H1 (cell line): ENCODE results near the gene GABRG3. TPM values are rescaled to one million over a fixed set of nuclear protein-coding genes. Genes with fewer than 3 reads are reported as not detected.

ENCODE experiments used
- CTCF ChIA-PET: fragments of 300-600 bp; sonication (Branson Sonifier 250); formaldehyde crosslinking; loops from one replicate; lab custom pipeline; 2021; ENCODE audit not compliant: partially characterized antibody; lab: Charles Lee
- POLR2A ChIA-PET: fragments of 300-600 bp; sonication (Branson Sonifier 250); formaldehyde crosslinking; loops from one replicate; lab custom pipeline; 2021; ENCODE audit warnings: inconsistent platforms; ENCODE audit not compliant: partially characterized antibody; lab: Charles Lee
- DNase-seq, 2 experiments: peaks; one replicate each; pipeline versions ENCODE4 v3.0.0 to v3.0.0-alpha.2; 2010 to 2022; ENCODE audit warnings: low spot score in 2 of 2, low read depth in 1 of 2, mixed read lengths in 1 of 2
- FAIRE-seq: peaks from 2 replicates; lab custom pipeline; 2011; peaks lifted over from hg19 to GRCh38; lab: Jason Lieb, UNC
- H2AFZ ChIP-seq: 2 replicates; pipeline ENCODE4 v1.8.1; 2012; ENCODE audit warnings: low read length, inconsistent platforms
- H2AK5ac ChIP-seq: 2 replicates; pipeline ENCODE4 v1.6.1; 2013; ENCODE audit warnings: low read depth, low read length
- H2BK120ac ChIP-seq: replicated peaks from 2 replicates; pipeline ENCODE3; 2013; ENCODE audit warnings: low read depth, low read length, inconsistent platforms
- H2BK12ac ChIP-seq: 2 replicates; pipeline ENCODE4 v1.6.1; 2013; ENCODE audit warnings: low read depth, low read length
- H2BK15ac ChIP-seq: 2 replicates; pipeline ENCODE4 v1.6.1; 2013; ENCODE audit warnings: low read length
- H2BK20ac ChIP-seq: 2 replicates; pipeline ENCODE4 v1.6.1; 2013; ENCODE audit warnings: low read length
- H2BK5ac ChIP-seq: 2 replicates; pipeline ENCODE4 v1.6.1; 2013; ENCODE audit warnings: low read depth, low read length
- H3K14ac ChIP-seq: 2 replicates; pipeline ENCODE4 v1.6.1; 2013; ENCODE audit warnings: inconsistent platforms; ENCODE audit not compliant: insufficient read length
- H3K18ac ChIP-seq: 2 replicates; pipeline ENCODE4 v1.6.1; 2013; ENCODE audit warnings: low read length; ENCODE audit errors: extremely low read depth
- H3K23ac ChIP-seq: 2 replicates; pipeline ENCODE4 v1.6.1; 2013; ENCODE audit warnings: inconsistent platforms; ENCODE audit not compliant: insufficient read length
- H3K23me2 ChIP-seq: 2 replicates; pipeline ENCODE4 v1.6.1; 2013; ENCODE audit warnings: low read depth, low read length
- H3K27ac ChIP-seq: 2 replicates; pipeline ENCODE4 v1.6.1; 2011; ENCODE audit warnings: low read depth, low read length, inconsistent platforms
- H3K27me3 ChIP-seq, 4 experiments: replicated peaks in 1 of 4; 1 replicate in 1 of 4; 2 replicates in 3 of 4; pipeline versions ENCODE4 v1.6.1 to v1.8.1; 2011 to 2013; ENCODE audit warnings: low read length in 3 of 4, mild to moderate bottlenecking in 3 of 4, inconsistent platforms in 2 of 4, mixed read lengths in 2 of 4, moderate library complexity in 1 of 4; ENCODE audit not compliant: control insufficient read depth in 3 of 4, insufficient read depth in 3 of 4; ENCODE audit errors: extremely low read depth in 1 of 4
- H3K36me3 ChIP-seq, 4 experiments: 2 replicates each; pipeline versions ENCODE4 v1.6.1 to v1.8.1; 2011 to 2013; ENCODE audit warnings: mild to moderate bottlenecking in 4 of 4, low read length in 3 of 4, moderate library complexity in 2 of 4, control low read depth in 1 of 4, inconsistent platforms in 1 of 4; ENCODE audit not compliant: insufficient read depth in 4 of 4, control insufficient read depth in 2 of 4
- H3K4ac ChIP-seq: replicated peaks from 2 replicates; pipeline ENCODE3; 2013; ENCODE audit warnings: low read length, low read depth, mixed read lengths, inconsistent platforms; ENCODE audit not compliant: insufficient read length
- H3K4me1 ChIP-seq, 4 experiments: replicated peaks in 1 of 4; 1 replicate in 1 of 4; 2 replicates in 3 of 4; pipeline versions ENCODE4 v1.6.1 to v1.8.1; 2011 to 2013; ENCODE audit warnings: low read length in 3 of 4, inconsistent platforms in 2 of 4, mixed read lengths in 1 of 4; ENCODE audit not compliant: insufficient read depth in 4 of 4, control insufficient read depth in 3 of 4
- H3K4me2 ChIP-seq, 2 experiments: 2 replicates each; pipeline versions ENCODE4 v1.6.1 to v1.8.1; 2011 to 2013; ENCODE audit warnings: low read depth in 2 of 2, low read length in 2 of 2, control low read depth in 1 of 2, inconsistent platforms in 1 of 2, mild to moderate bottlenecking in 1 of 2; ENCODE audit not compliant: insufficient read depth in 1 of 2
- H3K4me3 ChIP-seq, 4 experiments: fragments of 200-600, 300-600 bp in 1 of 4; sonication (generic), shearing (Covaris generic), sonication (Bioruptor Twin) in 1 of 4; 2 replicates each; pipeline versions ENCODE4 v1.5.1 to v1.8.1; 2011 to 2016; ENCODE audit warnings: low read length in 4 of 4, low read depth in 3 of 4, control low read depth in 2 of 4, inconsistent platforms in 2 of 4, mild to moderate bottlenecking in 2 of 4, mixed read lengths in 1 of 4, moderate library complexity in 1 of 4; ENCODE audit not compliant: insufficient read depth in 2 of 4; ENCODE audit errors: extremely low read depth in 1 of 4
- H3K56ac ChIP-seq: replicated peaks from 2 replicates; pipeline ENCODE3; 2013; ENCODE audit warnings: low read depth, mild to moderate bottlenecking, mixed read lengths, low read length, inconsistent platforms; ENCODE audit not compliant: insufficient read length
- H3K79me1 ChIP-seq: 2 replicates; pipeline ENCODE4 v1.6.1; 2013; ENCODE audit warnings: low read depth, low read length, control low read depth
- H3K79me2 ChIP-seq, 2 experiments: 2 replicates each; pipeline versions ENCODE4 v1.6.1 to v1.8.1; 2012 to 2013; ENCODE audit warnings: low read length in 2 of 2, mild to moderate bottlenecking in 2 of 2, inconsistent platforms in 1 of 2; ENCODE audit not compliant: insufficient read depth in 2 of 2, control insufficient read depth in 1 of 2
- H3K9ac ChIP-seq, 4 experiments: replicated peaks in 1 of 4; 1 replicate in 1 of 4; 2 replicates in 3 of 4; pipeline versions ENCODE4 v1.6.1 to v1.8.1; 2011 to 2013; ENCODE audit warnings: low read depth in 3 of 4, low read length in 3 of 4, control low read depth in 2 of 4, mild to moderate bottlenecking in 2 of 4, moderate library complexity in 2 of 4, inconsistent platforms in 1 of 4; ENCODE audit errors: extremely low read depth in 1 of 4
- H3K9me3 ChIP-seq, 2 experiments: 2 replicates each; pipeline versions ENCODE4 v1.6.1 to v1.8.1; 2012 to 2013; ENCODE audit warnings: mild to moderate bottlenecking in 2 of 2, moderate library complexity in 2 of 2, control low read depth in 1 of 2, inconsistent platforms in 1 of 2, low read depth in 1 of 2, low read length in 1 of 2, mixed read lengths in 1 of 2; ENCODE audit not compliant: insufficient read depth in 2 of 2
- H4K20me1 ChIP-seq, 2 experiments: replicated peaks in 1 of 2; 2 replicates each; pipeline versions ENCODE3 to v1.8.1; 2011 to 2013; ENCODE audit warnings: inconsistent platforms in 2 of 2, low read length in 2 of 2, mild to moderate bottlenecking in 1 of 2; ENCODE audit not compliant: insufficient read depth in 2 of 2, control insufficient read depth in 1 of 2
- H4K5ac ChIP-seq: 2 replicates; pipeline ENCODE4 v1.6.1; 2013; ENCODE audit warnings: low read length, low read depth, mixed read lengths, inconsistent platforms; ENCODE audit not compliant: insufficient read length
- H4K8ac ChIP-seq: 2 replicates; pipeline ENCODE4 v1.8.0; 2013; ENCODE audit warnings: mild to moderate bottlenecking, moderate library complexity, low read length, inconsistent platforms; ENCODE audit not compliant: insufficient read depth; ENCODE audit errors: extremely low read depth
- H4K91ac ChIP-seq: replicated peaks from 2 replicates; pipeline ENCODE3; 2013; ENCODE audit warnings: low read length, mixed read lengths, inconsistent platforms; ENCODE audit not compliant: insufficient read length
- FOSL1 ChIP-seq: IDR thresholded peaks from 2 replicates; pipeline ENCODE4 v1.6.1; 2011; ENCODE audit warnings: mild to moderate bottlenecking, low read depth, low read length, moderate library complexity; ENCODE audit not compliant: insufficient read depth
- WGBS, 2 experiments: shearing (Covaris generic) in 1 of 2; methylation state at CpG; one replicate each; pipeline versions ENCODE4 v1.1.6 to v1.1.7; 2013 to 2015; ENCODE audit warnings: low lambda C conversion rate in 2 of 2, mixed read lengths in 2 of 2, inconsistent platforms in 1 of 2, low coverage in 1 of 2, missing lambda C conversion rate in 1 of 2; ENCODE audit not compliant: insufficient replicate concordance in 2 of 2, insufficient coverage in 1 of 2, insufficient read length in 1 of 2; ENCODE audit errors: extremely low coverage in 1 of 2, missing lambda C conversion rate in 1 of 2; 5-methylcytosine and 5-hydroxymethylcytosine counted together
- polyA plus RNA-seq, 7 experiments: library from polyadenylated mRNA; depleted of rRNA in 3 of 7; stranded (reverse) in 5 of 7; unstranded in 2 of 7; fragments of >200 nt in 5 of 7; fragments of 200-250 nt in 2 of 7; gene quantifications; 1 replicate in 5 of 7; 2 replicates in 1 of 7; 4 replicates in 1 of 7; pipeline versions ENCODE4 v1.2.1 to v1.2.3, GENCODE V29; 2011 to 2013; ENCODE audit warnings: missing spikeins in 2 of 7, mixed read lengths in 2 of 7
- total RNA-seq: library from RNA; stranded (reverse); fragmentation: NEBNext Ultra II Directional; extraction: Animal tissue kit (Norgen Biotek cat#: 25700); gene quantifications from 2 replicates; pipeline ENCODE4 v1.2.1, GENCODE V29; 2021

GABRG3 gene
- total and polyA plus RNA-seq, 2 of the 8 experiments (the other 6 are each of a cell fraction or from before 2014, with no cell fraction given): 0.17 to 0.80 TPM

DNA sequence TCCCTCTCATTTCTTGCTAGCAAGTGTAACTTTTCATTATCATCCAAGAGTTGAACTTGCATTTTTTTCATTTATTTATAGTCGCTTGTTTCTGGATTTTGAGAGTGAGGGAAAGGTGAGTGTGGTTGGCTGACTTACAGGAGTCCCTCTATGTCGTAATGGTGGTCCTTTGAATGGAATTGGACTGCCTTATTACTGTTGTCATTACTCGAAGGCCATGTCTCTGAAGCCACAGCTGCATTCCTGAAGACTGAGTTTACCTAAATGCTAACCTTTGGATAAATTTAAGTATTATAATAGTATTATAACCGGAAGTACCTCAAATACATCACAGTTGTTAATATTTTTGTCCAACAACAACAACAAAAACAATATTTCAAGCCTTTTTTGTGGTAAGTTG lies 488.9 kb downstream of the GABRG3 start:
- Histone ChIP-seq H4K8ac (no peak overlapping the region), H2BK12ac (no peak overlapping the region), H3K4me1 (0 out of 7 replicates have a peak, but pooled peaks cover 0 to 2% (median 0%) of the 10 kb centered on the region in 4 experiments), H4K20me1 (peaks cover 0 to 2% of the 10 kb centered on the region in 2 experiments), H3K79me1 (no peaks in the 10 kb centered on the region), H3K14ac (no peak overlapping the region), H3K23me2 (peaks cover 5% of the 10 kb centered on the region; the same call in 1 of the 2 replicates), H3K27ac (no peak overlapping the region), H3K79me2 (no peaks in the 10 kb centered on the region), H3K9ac (no peak overlapping the region), H3K27me3 (no peaks in the 10 kb centered on the region), H2BK20ac (no peak overlapping the region), H3K4me3 (no peak overlapping the region), H2BK120ac (no peak overlapping the region), H2AFZ (no peak overlapping the region), H3K36me3 (no peaks in the 10 kb centered on the region), H3K4me2 (no peak overlapping the region), H4K5ac (no peak overlapping the region), H2BK5ac (no peak overlapping the region), H2BK15ac (no peak overlapping the region), H3K4ac (no peak overlapping the region), H3K18ac (no peak overlapping the region), H3K56ac (no peak overlapping the region), H3K9me3 (no peaks in the 10 kb centered on the region), H2AK5ac (no peak overlapping the region), H3K23ac (no peak overlapping the region), H4K91ac (no peak overlapping the region)
- ChIA-PET CTCF (no interaction called here), POLR2A (no interaction called here)
- no peak for DNase-seq
- no peak for FAIRE-seq
- TF ChIP-seq FOSL1: no peak
- 92% methylated on average over 4 of the region's 4 CpGs; no CpG with 5 or more reads in 1 of the 2 experiments for whole genome bisulfite sequencing, 2 experiments
